GM21576 (cell line): ENCODE results near the gene CCDC120.
A peak's percentile ranks its signal among the peaks of the same experiment; 100 is the strongest.

ENCODE experiments used
- ATAC-seq: cut with Tn5 transposase; IDR thresholded peaks from one replicate; pipeline ENCODE4 v1.9.1; 2021; ENCODE audit warnings: mild to moderate bottlenecking, moderate library complexity; ENCODE audit not compliant: unreplicated experiment

CCDC120 gene

GRCh38 chrX:49058794-49059193 lies at the start of gene CCDC120:
CCDC120 (plus strand) TSS chrX:49058999; CDS start chrX:49062042, 3,043 bp downstream.
- ATAC-seq: no peak

GRCh38 chrX:49019050-49019449 lies 39.7 kb upstream of the CCDC120 start:
- no peak for ATAC-seq

GRCh38 chrX:49019599-49020249 lies 39.1 kb upstream of the CCDC120 start:
- ATAC-seq: no peak

GRCh38 chrX:49029876-49030275 lies 28.9 kb upstream of the CCDC120 start:
- ATAC-seq: no peak

GRCh38 chrX:49030283-49030682 lies 28.5 kb upstream of the CCDC120 start:
- ATAC-seq: no peak

GRCh38 chrX:49037883-49038475 lies 20.8 kb upstream of the CCDC120 start:
- ATAC-seq: no peak

- ATAC-seq: no peak
Observed at GRCh38 chrX:49039598-49040375, 19.0 kb upstream of the CCDC120 start.

- no peak for ATAC-seq
Observed at GRCh38 chrX:49040376-49040955, 18.3 kb upstream of the CCDC120 start.

- ATAC-seq: no peak
Observed at GRCh38 chrX:49041744-49042580, 16.8 kb upstream of the CCDC120 start.

- ATAC-seq: no peak
Observed at GRCh38 chrX:49042581-49043219, 16.1 kb upstream of the CCDC120 start.

GRCh38 chrX:49043220-49043986 lies 15.4 kb upstream of the CCDC120 start, which contains the start of gene TFE3:
TFE3 (minus strand) TSS chrX:49043357; CDS start chrX:49043226, 131 bp downstream.
- peak; percentile 86 for ATAC-seq

- no peak for ATAC-seq
Observed at GRCh38 chrX:49043987-49044281, 14.9 kb upstream of the CCDC120 start.

GRCh38 chrX:49053223-49054072 lies 5.4 kb upstream of the CCDC120 start:
- peak; percentile 47 for ATAC-seq

- ATAC-seq: no peak
Observed at GRCh38 chrX:49054073-49054762, 4.6 kb upstream of the CCDC120 start.

- ATAC-seq: no peak
Observed at GRCh38 chrX:49059201-49059600, 402 bp downstream of the CCDC120 start.

GRCh38 chrX:49059681-49060085 lies 884 bp downstream of the CCDC120 start:
- no peak for ATAC-seq

GRCh38 chrX:49060914-49061313 lies 2.1 kb downstream of the CCDC120 start:
- no peak for ATAC-seq

GRCh38 chrX:49061490-49061889 lies 2.7 kb downstream of the CCDC120 start:
- ATAC-seq: no peak
